ENCODE data around the gene NPIPA2.
"Not testable (repeated sequence)": the region's sequence is repeated elsewhere in the genome, so short reads cannot be mapped to it uniquely, and the experiment has no call there.

The NPIPA2 gene

DNA sequence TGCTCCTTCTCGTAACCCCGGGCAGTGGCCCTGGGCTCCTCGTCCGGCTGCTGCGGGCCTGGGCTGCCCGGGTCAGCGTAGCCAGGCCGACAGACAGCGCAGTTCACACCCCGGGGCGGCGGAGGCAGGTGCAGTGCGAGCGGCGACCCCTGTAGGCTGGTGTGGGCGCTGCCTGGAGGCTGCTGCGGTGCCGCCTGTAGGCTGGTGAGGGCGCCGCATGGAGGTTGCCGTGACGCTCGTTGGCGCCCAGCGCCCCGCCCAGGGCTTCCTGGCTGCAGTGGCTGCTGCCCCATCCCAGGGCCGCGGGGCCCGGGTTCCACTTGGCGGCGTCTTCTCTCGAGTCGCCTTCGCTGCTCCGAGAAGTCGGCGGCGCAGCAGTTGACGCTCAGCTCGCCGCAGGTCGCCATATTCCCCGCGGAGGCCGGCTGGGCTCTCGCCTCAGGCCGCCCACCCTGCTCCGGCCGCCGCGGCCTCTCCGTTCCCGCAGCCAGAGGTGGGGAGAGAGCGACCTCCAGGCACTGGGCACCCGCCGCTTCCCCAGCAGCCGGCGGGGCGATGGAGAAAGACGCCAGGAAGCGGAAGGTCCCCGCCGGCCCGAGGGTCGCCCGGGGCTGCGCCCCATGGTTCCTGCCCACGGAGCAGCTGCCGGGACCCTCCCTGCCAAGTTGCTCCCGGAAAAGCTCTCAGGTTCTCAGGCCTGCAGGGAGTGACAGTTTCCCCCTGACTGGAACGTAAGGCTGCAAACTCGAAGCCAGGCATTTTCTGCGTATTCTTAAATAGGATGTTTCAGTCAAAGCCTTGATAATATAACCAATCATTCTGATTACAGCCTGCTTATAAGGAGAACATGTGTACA is at the start of gene NPIPA2:
TSS of gene NPIPA2 (plus strand) at position 261 of the 856 bp plus-strand sequence. CDS start 5,533 bp downstream, outside the sequence.
- WGBS (ENCODE audit: insufficient coverage, insufficient read length), result no CpG with 5 or more reads among the region's 73 CpGs
- H3K27me3 ChIP-seq (ENCODE audit: control insufficient read depth, insufficient read depth, low read length); H3K27ac ChIP-seq (ENCODE audit: low read length); H3K4me1 ChIP-seq (ENCODE audit: control insufficient read depth, insufficient read depth, low read length); DNase-seq (ENCODE audit: low read depth, low spot score); H3K4me3 ChIP-seq (ENCODE audit: low read length); H3K36me3 ChIP-seq (ENCODE audit: control insufficient read depth, insufficient read depth, low read length); H3K9me3 ChIP-seq (ENCODE audit: control insufficient read depth, insufficient read depth, low read length): not testable (repeated sequence)

GRCh38 chr16:14694129-14694528 is 48.2 kb upstream of the NPIPA2 start, which contains the start of gene PLA2G10:
TSS of gene PLA2G10 (minus strand) at chr16:14694308. CDS start at chr16:14694229, 79 bp downstream.
- no CpG with 5 or more reads among the region's 28 CpGs for WGBS (ENCODE audit: insufficient coverage, insufficient read length)
- not testable (repeated sequence) for H3K36me3 ChIP-seq (ENCODE audit: control insufficient read depth, insufficient read depth, low read length); H3K4me1 ChIP-seq (ENCODE audit: control insufficient read depth, insufficient read depth, low read length); H3K9me3 ChIP-seq (ENCODE audit: control insufficient read depth, insufficient read depth, low read length); DNase-seq (ENCODE audit: low read depth, low spot score); H3K27ac ChIP-seq (ENCODE audit: low read length); H3K4me3 ChIP-seq (ENCODE audit: low read length); H3K27me3 ChIP-seq (ENCODE audit: control insufficient read depth, insufficient read depth, low read length)

- H3K27ac ChIP-seq (ENCODE audit: low read length); H3K4me1 ChIP-seq (ENCODE audit: control insufficient read depth, insufficient read depth, low read length); H3K27me3 ChIP-seq (ENCODE audit: control insufficient read depth, insufficient read depth, low read length); H3K36me3 ChIP-seq (ENCODE audit: control insufficient read depth, insufficient read depth, low read length); H3K9me3 ChIP-seq (ENCODE audit: control insufficient read depth, insufficient read depth, low read length); DNase-seq (ENCODE audit: low read depth, low spot score); H3K4me3 ChIP-seq (ENCODE audit: low read length): not testable (repeated sequence)
- WGBS (ENCODE audit: insufficient coverage, insufficient read length), result no CpG with 5 or more reads among the region's 7 CpGs
Measured at GRCh38 chr16:14701859-14702258, 40.5 kb upstream of the NPIPA2 start.

DNA sequence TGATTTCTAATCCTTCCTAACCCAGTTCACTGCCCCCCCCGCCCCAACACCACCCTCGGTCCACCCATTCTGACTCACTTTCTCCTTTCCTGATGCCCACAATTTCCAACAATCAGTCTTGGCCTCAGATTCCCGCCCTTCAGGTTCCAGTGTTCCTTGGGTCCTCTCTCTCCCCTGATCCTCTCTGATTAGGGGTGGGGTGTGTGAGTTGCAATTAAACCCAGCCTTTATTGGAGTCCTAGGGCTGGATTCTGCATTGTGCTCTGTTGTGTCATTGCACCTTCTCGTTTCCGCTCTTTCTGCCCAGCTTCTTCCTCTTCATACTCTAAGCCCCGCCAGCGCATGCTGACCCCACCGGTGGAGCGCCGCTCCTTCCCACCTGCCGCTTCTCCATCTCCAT is 39.7 kb upstream of the NPIPA2 start:
- not testable (repeated sequence) for H3K27ac ChIP-seq (ENCODE audit: low read length); H3K4me3 ChIP-seq (ENCODE audit: low read length); H3K36me3 ChIP-seq (ENCODE audit: control insufficient read depth, insufficient read depth, low read length); H3K27me3 ChIP-seq (ENCODE audit: control insufficient read depth, insufficient read depth, low read length); H3K4me1 ChIP-seq (ENCODE audit: control insufficient read depth, insufficient read depth, low read length); H3K9me3 ChIP-seq (ENCODE audit: control insufficient read depth, insufficient read depth, low read length); DNase-seq (ENCODE audit: low read depth, low spot score)
- no CpG with 5 or more reads among the region's 11 CpGs for WGBS (ENCODE audit: insufficient coverage, insufficient read length)

DNA sequence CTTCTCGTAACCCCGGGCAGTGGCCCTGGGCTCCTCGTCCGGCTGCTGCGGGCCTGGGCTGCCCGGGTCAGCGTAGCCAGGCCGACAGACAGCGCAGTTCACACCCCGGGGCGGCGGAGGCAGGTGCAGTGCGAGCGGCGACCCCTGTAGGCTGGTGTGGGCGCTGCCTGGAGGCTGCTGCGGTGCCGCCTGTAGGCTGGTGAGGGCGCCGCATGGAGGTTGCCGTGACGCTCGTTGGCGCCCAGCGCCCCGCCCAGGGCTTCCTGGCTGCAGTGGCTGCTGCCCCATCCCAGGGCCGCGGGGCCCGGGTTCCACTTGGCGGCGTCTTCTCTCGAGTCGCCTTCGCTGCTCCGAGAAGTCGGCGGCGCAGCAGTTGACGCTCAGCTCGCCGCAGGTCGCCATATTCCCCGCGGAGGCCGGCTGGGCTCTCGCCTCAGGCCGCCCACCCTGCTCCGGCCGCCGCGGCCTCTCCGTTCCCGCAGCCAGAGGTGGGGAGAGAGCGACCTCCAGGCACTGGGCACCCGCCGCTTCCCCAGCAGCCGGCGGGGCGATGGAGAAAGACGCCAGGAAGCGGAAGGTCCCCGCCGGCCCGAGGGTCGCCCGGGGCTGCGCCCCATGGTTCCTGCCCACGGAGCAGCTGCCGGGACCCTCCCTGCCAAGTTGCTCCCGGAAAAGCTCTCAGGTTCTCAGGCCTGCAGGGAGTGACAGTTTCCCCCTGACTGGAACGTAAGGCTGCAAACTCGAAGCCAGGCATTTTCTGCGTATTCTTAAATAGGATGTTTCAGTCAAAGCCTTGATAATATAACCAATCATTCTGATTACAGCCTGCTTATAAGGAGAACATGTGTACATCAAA is 38.9 kb upstream of the NPIPA2 start, which contains the start of gene NPIPA3:
TSS of gene NPIPA3 (plus strand) at position 256 of the 856 bp plus-strand sequence. CDS start 5,533 bp downstream, outside the sequence.
- not testable (repeated sequence) for H3K27ac ChIP-seq (ENCODE audit: low read length); H3K4me1 ChIP-seq (ENCODE audit: control insufficient read depth, insufficient read depth, low read length); H3K9me3 ChIP-seq (ENCODE audit: control insufficient read depth, insufficient read depth, low read length); H3K4me3 ChIP-seq (ENCODE audit: low read length); DNase-seq (ENCODE audit: low read depth, low spot score); H3K27me3 ChIP-seq (ENCODE audit: control insufficient read depth, insufficient read depth, low read length); H3K36me3 ChIP-seq (ENCODE audit: control insufficient read depth, insufficient read depth, low read length)
- no CpG with 5 or more reads among the region's 73 CpGs for WGBS (ENCODE audit: insufficient coverage, insufficient read length)

DNA sequence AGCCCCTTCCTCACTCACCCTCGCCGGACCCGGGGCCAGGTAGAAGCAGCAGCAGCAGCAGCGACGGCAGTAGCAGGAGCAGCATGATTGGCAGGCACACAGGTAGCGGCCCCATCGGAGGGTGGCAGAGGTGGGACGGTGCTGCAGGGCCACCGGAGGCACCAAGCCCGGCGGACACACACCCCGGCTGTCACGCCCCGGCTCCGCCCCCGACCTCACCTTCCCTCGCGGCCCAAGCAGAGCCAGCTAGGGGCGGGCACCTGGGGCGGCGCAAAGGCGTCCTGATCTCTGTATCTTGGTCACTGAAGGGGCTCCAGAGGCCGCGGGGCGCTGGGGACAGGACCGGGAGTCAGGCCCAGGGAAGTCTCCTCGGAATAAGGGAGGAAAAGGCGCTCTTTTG is 9.1 kb upstream of the NPIPA2 start:
- not testable (repeated sequence) for H3K27me3 ChIP-seq (ENCODE audit: control insufficient read depth, insufficient read depth, low read length); DNase-seq (ENCODE audit: low read depth, low spot score); H3K9me3 ChIP-seq (ENCODE audit: control insufficient read depth, insufficient read depth, low read length); H3K4me1 ChIP-seq (ENCODE audit: control insufficient read depth, insufficient read depth, low read length); H3K36me3 ChIP-seq (ENCODE audit: control insufficient read depth, insufficient read depth, low read length); H3K4me3 ChIP-seq (ENCODE audit: low read length); H3K27ac ChIP-seq (ENCODE audit: low read length)
- WGBS (ENCODE audit: insufficient coverage, insufficient read length), result no CpG with 5 or more reads among the region's 28 CpGs

- H3K4me3 ChIP-seq (ENCODE audit: low read length); H3K27me3 ChIP-seq (ENCODE audit: control insufficient read depth, insufficient read depth, low read length); H3K4me1 ChIP-seq (ENCODE audit: control insufficient read depth, insufficient read depth, low read length); H3K36me3 ChIP-seq (ENCODE audit: control insufficient read depth, insufficient read depth, low read length); H3K27ac ChIP-seq (ENCODE audit: low read length); DNase-seq (ENCODE audit: low read depth, low spot score); H3K9me3 ChIP-seq (ENCODE audit: control insufficient read depth, insufficient read depth, low read length): not testable (repeated sequence)
- WGBS (ENCODE audit: insufficient coverage, insufficient read length), result no CpG with 5 or more reads among the region's 10 CpGs
Measured at GRCh38 chr16:14740832-14741385, 1.4 kb upstream of the NPIPA2 start.

DNA sequence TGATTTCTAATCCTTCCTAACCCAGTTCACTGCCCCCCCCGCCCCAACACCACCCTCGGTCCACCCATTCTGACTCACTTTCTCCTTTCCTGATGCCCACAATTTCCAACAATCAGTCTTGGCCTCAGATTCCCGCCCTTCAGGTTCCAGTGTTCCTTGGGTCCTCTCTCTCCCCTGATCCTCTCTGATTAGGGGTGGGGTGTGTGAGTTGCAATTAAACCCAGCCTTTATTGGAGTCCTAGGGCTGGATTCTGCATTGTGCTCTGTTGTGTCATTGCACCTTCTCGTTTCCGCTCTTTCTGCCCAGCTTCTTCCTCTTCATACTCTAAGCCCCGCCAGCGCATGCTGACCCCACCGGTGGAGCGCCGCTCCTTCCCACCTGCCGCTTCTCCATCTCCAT is 539 bp upstream of the NPIPA2 start:
- not testable (repeated sequence) for DNase-seq (ENCODE audit: low read depth, low spot score); H3K27me3 ChIP-seq (ENCODE audit: control insufficient read depth, insufficient read depth, low read length); H3K9me3 ChIP-seq (ENCODE audit: control insufficient read depth, insufficient read depth, low read length); H3K4me3 ChIP-seq (ENCODE audit: low read length); H3K4me1 ChIP-seq (ENCODE audit: control insufficient read depth, insufficient read depth, low read length); H3K36me3 ChIP-seq (ENCODE audit: control insufficient read depth, insufficient read depth, low read length); H3K27ac ChIP-seq (ENCODE audit: low read length)
- no CpG with 5 or more reads among the region's 11 CpGs for WGBS (ENCODE audit: insufficient coverage, insufficient read length)

- not testable (repeated sequence) for H3K27ac ChIP-seq (ENCODE audit: low read length); DNase-seq (ENCODE audit: low read depth, low spot score); H3K27me3 ChIP-seq (ENCODE audit: control insufficient read depth, insufficient read depth, low read length); H3K9me3 ChIP-seq (ENCODE audit: control insufficient read depth, insufficient read depth, low read length); H3K4me3 ChIP-seq (ENCODE audit: low read length); H3K4me1 ChIP-seq (ENCODE audit: control insufficient read depth, insufficient read depth, low read length); H3K36me3 ChIP-seq (ENCODE audit: control insufficient read depth, insufficient read depth, low read length)
- WGBS (ENCODE audit: insufficient coverage, insufficient read length), result no CpG with 5 or more reads among the region's 2 CpGs
Measured at GRCh38 chr16:14773654-14774053, 31.3 kb downstream of the NPIPA2 start.

- not testable (repeated sequence) for H3K36me3 ChIP-seq (ENCODE audit: control insufficient read depth, insufficient read depth, low read length); H3K4me3 ChIP-seq (ENCODE audit: low read length); H3K4me1 ChIP-seq (ENCODE audit: control insufficient read depth, insufficient read depth, low read length); H3K9me3 ChIP-seq (ENCODE audit: control insufficient read depth, insufficient read depth, low read length); DNase-seq (ENCODE audit: low read depth, low spot score); H3K27me3 ChIP-seq (ENCODE audit: control insufficient read depth, insufficient read depth, low read length); H3K27ac ChIP-seq (ENCODE audit: low read length)
- no CpG with 5 or more reads among the region's 2 CpGs for WGBS (ENCODE audit: insufficient coverage, insufficient read length)
Measured at GRCh38 chr16:14775624-14776023, 33.3 kb downstream of the NPIPA2 start.

Measured in iPS DF 6.9 (cell line).